Measurements from ENCODE around the gene MRPL22.
A peak's percentile ranks its signal among the peaks of the same experiment; 100 is the strongest.
"Not testable (repeated sequence)": the region's sequence is repeated elsewhere in the genome, so short reads cannot be mapped to it uniquely, and the experiment has no call there.

Gene MRPL22

GRCh38 chr5:154997746-154998145 is 56.9 kb downstream of the MRPL22 start:
- DNase-seq = no peak

GRCh38 chr5:154999865-155000264 is 59.0 kb downstream of the MRPL22 start:
- DNase-seq = no peak

DNA sequence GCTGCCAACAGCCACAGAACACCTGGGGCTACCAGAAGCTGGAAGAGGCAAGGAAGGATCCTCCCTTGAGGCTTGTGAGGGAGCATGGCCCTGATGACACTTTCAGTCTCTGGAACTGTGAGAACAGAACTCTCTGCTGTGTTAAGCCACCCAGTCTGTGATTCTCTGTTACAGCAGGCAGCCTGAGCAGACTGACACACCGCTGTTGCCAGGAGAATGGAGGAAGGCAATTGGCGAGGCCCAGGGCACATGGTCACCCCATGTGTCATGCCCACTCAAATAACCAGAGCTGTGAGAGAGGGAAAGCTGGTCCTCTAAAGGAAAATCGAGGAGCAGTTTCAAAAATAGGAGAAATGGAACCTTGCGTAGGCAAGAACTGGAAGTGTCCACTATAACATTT is 60.6 kb downstream of the MRPL22 start:
- no peak for DNase-seq

- DNase-seq = not testable (repeated sequence)
Measured at GRCh38 chr5:155002722-155003121, 61.8 kb downstream of the MRPL22 start.

DNA sequence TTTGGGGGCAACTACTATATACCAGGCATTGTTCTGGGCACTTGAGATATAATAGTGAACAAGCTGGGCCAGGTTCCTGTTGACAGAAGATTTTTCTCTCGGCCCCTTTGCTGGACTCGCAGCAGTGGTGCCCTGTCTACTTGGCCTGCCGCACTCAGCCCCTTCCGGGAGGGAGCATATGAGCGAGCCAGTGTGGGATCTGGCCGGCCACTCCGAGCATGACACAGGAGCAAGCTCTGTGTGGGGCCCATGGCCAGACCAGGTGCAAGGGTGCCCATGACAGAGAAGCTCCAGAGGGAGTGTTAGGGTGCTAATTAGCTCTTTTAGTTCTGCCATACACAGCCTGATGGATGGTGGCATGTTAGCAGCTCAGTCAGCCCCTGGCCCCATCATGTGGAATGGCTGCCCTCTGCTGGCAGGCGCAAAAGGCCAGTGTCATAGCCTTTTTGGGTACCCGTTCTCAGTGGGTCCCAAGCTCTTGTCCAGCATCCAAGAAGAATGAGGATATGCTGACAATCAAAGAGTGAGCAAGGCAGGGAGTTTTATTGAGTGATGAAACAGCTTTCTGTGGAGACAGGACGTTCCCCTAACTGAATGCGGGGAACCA is 63.4 kb downstream of the MRPL22 start:
- peak; percentile 6 to 10 for DNase-seq

GRCh38 chr5:155006265-155006664 is 65.4 kb downstream of the MRPL22 start:
- DNase-seq = not testable (repeated sequence)

DNA sequence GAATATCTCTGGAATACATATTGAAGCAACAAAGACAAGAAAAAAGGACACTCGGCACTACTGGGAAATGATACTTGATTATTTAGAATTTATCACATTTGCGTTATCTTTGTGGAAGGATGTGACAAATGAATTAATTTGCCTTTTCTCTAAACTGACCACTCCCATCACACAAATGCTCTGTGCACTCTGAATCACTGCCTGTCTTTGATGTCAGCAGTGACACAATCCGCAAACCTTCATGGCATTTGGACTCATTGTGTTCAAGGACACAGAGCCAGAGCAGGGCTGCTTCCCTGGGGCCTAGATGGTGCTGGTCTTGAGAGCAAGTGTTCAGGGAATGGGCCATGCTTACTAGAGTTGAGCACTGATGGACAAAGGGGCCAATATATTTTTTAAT is 67.8 kb downstream of the MRPL22 start:
- no peak for DNase-seq

DNA sequence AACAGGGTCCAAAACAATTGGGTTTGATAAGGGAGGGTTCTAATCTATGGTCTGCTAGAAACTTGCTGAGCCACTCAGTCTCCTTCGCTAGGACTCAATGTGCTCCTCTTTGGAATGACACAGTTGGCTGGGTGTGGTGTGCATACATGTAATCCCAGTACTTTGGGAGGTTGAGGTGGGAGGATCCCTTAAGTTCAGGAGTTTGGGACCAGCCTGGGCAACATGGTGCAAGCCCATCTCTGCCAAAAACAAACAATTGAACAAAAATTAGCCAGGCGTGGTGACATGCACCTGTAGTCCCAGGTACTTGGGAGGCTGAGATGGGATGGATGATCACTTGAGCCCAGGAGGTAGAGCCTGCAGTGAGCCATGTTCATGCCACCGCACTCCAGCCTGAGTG is 70.0 kb downstream of the MRPL22 start:
- DNase-seq = no peak

DNA sequence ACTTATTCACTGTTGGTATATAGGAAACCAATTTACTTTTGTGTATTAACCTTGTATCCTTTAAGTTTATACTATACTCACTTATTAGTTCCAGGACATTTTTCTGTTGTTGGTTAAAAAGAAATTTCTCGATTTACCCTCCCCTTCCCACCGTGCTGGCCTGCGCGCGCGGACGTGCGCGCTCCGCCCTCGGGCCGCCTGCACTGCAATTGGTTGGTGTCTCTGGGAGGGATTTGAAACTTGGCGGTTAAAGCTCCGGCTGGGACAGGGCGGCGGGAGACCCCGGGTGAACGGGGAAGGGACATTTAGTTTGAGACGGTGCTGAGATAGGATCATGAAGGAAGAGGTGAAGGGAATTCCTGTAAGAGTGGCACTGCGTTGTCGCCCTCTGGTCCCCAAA is 72.7 kb downstream of the MRPL22 start, which contains the start of gene KIF4B:
Gene KIF4B (plus strand): TSS at position 230 of the 400 bp plus-strand sequence. CDS start 105 bp downstream, at position 335.
- DNase-seq = no peak

- no peak for DNase-seq
Measured at GRCh38 chr5:155015239-155015638, 74.4 kb downstream of the MRPL22 start.

DNA sequence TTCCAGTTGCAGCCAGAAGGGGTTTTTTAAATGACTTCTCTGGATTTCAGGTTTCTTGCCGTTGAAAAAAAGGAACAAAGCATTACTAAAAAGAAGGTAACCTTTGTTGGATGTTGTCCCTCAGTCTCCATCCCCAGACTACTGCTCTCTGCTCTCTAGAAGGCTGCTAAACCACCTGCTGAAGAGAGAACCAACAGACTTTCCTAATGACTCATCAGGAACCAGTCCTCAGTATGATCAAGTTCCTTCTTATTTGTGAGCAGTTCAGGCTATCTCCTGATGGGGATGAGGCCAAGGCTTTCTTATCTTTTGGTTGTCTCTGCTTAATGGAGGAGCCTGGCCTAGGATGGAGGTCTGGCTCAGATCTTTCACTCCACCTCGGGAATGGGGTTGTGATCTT is 76.7 kb downstream of the MRPL22 start:
- DNase-seq = no peak

All from AML-193 (cell line).